Daoy (cell line): ENCODE results near the gene KCTD17. TPM values are rescaled to one million over a fixed set of nuclear protein-coding genes. Genes with fewer than 3 reads are reported as not detected.

Source experiments
- DNase-seq: peaks from one replicate; pipeline ENCODE4 v3.0.0-alpha.2; 2015; ENCODE audit warnings: low read depth
- total RNA-seq: library from RNA; depleted of rRNA; stranded (reverse); fragments of >200 nt; shearing (Covaris generic); gene quantifications from 2 replicates; pipeline ENCODE4 v1.2.3, GENCODE V29; 2014; rRNA removed

The KCTD17 gene
- total RNA-seq, 1 experiment from 2014 or later: 20.6 TPM

DNA sequence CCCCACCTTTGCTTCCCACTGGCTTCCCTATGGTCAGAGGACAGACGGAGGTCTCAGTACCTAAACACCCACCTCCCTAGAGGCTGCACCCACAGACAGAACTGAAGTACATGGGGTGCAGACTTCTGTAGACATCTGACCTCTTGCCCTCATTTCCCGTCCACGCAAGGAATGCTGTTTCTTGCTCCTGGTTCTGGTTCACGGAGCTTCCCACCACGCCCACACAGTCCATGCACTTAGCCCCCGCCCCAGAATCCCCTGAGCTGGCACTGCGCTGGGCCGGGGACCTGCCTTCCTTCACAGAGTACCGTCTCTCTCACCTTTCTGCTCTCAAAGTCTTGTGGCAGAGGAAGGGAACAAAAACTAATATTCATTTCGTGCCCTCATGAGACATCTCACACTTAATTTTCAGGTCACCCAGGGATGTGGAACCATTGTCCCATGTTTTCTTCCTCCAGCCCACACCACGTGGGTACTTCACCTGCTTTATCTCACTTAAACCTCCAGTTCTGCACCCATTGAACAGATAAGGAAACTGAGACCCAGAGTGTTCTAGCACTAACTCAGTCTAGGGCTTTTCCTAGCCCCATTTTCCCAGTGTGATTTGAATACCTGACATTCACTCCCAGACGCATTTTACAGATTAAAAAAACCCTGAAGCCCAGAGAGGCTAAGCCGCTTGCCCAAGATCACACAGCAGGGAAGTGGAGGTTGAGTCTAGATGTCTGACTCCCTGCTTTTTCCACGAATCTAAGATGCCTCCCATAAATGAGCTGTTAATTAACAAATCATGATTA lies 52.3 kb downstream of the KCTD17 start:
- no peak for DNase-seq

- DNase-seq: no peak
These were observed 53.6 kb downstream of the KCTD17 start for GRCh38 chr22:37105154-37105553.

DNA sequence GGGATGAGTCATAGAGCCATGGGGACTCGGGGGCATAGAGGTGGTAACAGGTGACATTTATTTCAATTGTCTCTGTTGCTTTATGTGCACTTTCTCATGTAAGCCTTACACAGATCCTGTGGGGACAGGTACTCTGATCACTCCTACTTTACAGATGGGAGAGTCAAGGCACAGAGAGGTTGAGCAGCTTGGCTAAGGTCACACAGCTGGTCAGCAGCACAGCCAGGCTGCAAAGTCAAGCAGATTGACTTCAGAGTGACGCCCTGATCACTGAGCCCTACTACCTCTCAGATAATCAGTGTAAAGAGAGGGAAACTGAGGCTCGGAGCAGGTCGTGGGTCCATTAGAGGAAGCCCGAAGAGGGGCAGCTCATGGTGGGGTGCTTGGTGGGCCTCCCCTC lies 54.4 kb downstream of the KCTD17 start:
- DNase-seq: no peak

DNA sequence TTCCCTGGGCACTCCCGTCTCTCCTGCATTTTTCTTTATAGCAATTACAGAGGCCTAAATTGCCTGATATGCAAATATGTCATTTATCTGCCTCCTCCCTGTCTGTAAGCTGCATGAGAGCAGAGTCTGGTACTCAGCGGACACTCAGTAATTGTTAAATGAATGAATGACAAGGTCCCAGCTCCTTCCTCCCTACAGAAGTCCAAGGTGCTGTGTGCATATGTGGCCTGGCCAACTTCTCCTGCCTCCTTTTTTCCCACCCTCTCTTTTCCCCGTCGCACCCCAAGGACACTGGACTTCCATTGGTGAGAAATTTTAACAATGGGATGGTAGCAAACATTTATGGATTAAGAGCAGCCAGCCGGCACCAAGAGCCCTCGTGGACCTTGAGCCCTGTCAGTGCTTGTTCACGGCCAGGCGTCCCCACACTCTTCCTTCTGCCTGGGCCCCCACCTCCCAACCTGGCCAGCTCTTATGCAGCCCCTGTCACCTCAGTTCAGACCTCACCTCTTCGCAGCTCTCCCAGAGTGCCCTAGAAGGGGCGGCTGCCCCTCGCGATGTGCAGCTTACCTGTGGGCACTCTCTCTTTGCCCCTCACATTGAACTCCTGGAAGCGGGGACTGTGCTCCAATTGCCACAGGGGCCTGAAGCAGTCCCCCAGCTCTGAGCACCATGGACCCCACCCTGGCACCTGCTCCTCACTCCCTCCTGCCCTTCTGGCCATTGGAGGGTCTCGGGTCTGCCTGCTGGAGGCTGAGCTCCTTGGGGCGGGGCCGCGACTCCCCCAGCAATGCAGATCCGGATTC lies 56.5 kb downstream of the KCTD17 start:
- DNase-seq: no peak

DNA sequence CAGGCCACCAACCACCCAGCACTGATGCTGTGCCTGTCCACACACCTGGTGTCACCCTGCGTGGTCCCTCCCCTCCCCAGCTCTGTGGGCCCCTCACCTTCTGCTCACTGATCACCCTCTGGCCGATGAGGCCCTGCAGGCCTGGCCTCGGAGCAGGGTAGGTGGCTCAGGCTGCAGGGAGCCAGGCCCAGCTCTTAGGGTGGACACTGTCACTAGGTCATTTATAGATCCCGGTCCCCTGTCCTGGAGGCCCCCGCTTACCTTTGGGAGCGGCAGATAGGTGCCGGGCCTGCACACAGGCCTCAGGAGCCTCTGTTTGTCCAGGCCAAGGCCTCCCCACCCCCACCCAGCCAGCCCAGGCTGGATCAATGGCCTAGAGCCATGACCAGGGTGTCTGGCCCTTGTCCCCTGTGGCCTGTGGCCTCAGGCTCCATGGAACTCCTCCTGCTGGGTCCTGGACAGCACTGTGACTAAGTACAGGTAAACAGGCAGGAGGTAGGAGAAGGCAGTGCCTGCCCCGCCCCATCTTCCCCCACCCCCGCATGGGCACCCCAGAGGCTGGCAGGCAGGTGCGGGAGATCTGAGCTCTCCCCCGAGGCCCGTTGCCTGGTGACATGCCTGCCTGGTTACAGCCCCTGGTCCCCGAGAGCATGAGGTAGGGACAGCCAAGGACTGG lies 57.8 kb downstream of the KCTD17 start, which contains the start of gene TMPRSS6:
TMPRSS6 (minus strand) TSS at position 472 of the 676 bp plus-strand sequence. CDS start 6,296 bp downstream, outside the sequence.
- DNase-seq: no peak

- DNase-seq: no peak
These were observed 59.7 kb downstream of the KCTD17 start for GRCh38 chr22:37111156-37111717.

- DNase-seq: no peak
These were observed 60.7 kb downstream of the KCTD17 start for GRCh38 chr22:37112084-37112728.

Other genes with a start within 250 kb of the KCTD17 start
- not detected in 2 replicates for gene PVALB, start 234.7 kb upstream of the KCTD17 start, total RNA-seq
- gene NCF4, start 190.7 kb upstream of the KCTD17 start, total RNA-seq: 0.23 and 1.7 TPM in 2 replicates
- not detected in 2 replicates for gene CSF2RB, start 138.1 kb upstream of the KCTD17 start, total RNA-seq
- gene TST, start 32.3 kb upstream of the KCTD17 start, total RNA-seq: 27.6 and 30.8 TPM in 2 replicates
- gene MPST, start 32.0 kb upstream of the KCTD17 start, total RNA-seq: 66.4 and 67.3 TPM in 2 replicates
- not detected in 2 replicates for gene TMPRSS6, start 58.0 kb downstream of the KCTD17 start, total RNA-seq
- not detected in 2 replicates for gene IL2RB, start 98.2 kb downstream of the KCTD17 start, total RNA-seq
- gene C1QTNF6, start 136.5 kb downstream of the KCTD17 start, total RNA-seq: 0.30 and 0.34 TPM in 2 replicates
- gene SSTR3, start 160.7 kb downstream of the KCTD17 start, total RNA-seq: not detected in 2 replicates
- 40.5 and 59.0 TPM in 2 replicates for gene RAC2, start 192.5 kb downstream of the KCTD17 start, total RNA-seq
- gene CYTH4, start 230.8 kb downstream of the KCTD17 start, total RNA-seq: 1.7 and 8.2 TPM in 2 replicates